ENCODE results near the gene PARP8.
"Not testable (repeated sequence)": the region's sequence is repeated elsewhere in the genome, so short reads cannot be mapped to it uniquely, and the experiment has no call there.

PARP8 gene, protein sequence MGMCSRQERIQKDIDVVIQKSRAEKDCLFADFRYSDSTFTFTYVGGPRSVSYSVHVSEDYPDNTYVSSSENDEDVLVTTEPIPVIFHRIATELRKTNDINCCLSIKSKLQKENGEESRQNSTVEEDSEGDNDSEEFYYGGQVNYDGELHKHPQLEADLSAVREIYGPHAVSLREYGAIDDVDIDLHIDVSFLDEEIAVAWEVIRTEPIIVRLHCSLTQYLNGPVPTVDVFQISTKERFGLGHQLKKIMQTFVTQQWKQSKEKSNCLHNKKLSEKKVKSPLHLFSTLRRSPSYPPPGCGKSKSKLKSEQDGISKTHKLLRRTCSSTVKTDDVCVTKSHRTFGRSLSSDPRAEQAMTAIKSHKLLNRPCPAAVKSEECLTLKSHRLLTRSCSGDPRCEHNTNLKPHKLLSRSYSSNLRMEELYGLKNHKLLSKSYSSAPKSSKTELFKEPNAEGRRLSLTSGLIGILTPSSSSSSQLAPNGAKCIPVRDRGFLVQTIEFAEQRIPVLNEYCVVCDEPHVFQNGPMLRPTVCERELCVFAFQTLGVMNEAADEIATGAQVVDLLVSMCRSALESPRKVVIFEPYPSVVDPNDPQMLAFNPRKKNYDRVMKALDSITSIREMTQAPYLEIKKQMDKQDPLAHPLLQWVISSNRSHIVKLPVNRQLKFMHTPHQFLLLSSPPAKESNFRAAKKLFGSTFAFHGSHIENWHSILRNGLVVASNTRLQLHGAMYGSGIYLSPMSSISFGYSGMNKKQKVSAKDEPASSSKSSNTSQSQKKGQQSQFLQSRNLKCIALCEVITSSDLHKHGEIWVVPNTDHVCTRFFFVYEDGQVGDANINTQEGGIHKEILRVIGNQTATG

DNA sequence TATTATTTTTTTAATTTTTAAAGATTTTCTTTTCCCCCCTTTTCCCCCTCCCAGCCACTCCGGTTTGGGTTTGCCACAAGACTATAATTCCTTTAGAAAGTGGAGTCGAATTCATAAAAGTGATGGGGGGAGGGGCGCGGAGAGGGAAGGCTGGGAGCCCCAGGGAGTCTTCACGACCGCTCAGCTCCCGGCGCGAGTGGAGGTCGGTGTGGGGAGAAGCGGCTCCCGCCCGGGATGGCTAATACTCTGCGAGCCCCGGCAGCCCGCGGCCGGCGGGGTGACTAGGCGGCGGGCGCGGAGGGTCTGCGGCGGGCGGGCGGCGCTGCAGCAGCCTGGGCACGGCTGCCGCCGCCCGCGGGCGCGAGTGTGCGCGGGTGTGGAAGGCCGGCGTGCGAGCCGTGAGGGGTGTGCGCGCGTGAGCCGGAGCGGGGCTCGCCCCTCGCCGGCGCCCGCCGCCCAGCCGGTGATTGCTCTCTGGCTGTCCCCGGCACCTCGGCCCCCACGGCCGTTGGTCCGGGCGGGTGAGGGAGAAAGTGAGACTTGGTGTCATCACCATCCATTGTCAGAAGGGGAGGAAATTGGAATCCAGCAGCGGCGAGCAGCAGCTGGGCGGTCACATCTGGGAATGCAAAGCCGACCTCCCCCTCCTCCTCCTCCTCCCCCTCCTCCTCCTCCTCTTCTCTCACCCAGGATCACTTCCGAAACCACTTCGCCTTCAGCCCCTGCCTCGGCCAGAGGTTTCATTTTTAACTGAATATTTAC, at the start of gene PARP8:
TSS of gene PARP8 (plus strand) at position 377 of the 762 bp plus-strand sequence. CDS start 459 bp downstream, outside the sequence.
- DNase-seq (ENCODE audit: low read depth, low spot score): no peak

DNA sequence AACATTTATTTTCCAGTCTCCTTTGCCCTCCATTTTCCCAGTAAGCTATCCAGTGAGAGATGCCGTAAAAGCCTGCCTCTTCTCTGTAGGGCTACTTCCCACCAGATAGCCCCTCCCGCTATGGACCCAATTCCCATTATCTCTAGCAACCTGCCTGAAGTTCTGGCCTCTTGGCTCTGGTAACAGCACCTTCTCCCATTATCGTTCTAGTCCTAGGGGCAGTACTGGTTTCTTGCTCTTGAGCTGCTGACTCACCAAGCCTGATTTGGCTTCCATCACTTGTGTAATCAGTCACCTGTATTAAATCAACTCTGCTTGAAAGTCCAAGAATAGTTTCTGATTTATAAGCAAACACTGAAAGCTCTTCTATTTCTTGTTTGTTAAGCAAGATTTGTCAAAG, 42.8 kb upstream of the PARP8 start:
- DNase-seq (ENCODE audit: low read depth, low spot score): no peak

DNA sequence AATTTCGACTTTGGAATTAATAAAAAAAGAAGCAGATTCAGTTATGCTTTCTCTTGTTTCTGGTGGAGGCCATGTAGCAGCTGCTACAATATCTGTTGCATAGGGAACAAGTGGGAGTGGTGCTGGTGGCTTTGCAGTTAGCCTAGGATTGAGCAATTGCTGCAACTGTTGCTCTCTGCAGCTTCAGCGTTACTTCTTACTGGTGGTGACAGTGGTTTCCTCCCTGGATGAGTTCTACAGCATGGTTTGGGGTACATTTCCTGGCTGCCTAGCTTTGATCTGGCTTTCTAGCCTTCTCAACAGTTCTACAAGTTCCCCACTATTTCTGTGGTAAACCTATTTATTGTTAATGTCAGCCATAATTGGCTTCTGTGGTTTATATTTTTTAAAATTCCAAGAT, 31.6 kb upstream of the PARP8 start:
- DNase-seq (ENCODE audit: low read depth, low spot score): not testable (repeated sequence)

DNA sequence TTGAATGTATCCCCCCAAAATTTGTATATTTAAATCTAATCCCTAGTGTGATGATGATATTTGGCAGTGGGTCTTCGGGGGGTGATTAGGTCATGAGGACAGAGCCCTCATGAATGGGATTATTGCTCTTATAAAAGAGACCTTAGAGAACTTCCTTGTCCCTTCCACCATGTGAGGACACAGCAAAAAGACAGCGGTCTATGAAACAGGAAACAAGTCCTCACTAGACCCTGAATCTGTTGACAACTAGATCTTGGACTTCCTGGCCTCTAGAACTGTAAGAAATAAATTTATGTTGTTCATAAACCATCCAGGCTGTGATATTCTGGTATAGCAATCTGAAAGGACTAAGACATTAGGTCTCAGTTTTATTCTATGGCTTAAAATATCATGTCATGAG, 28.9 kb upstream of the PARP8 start:
- not testable (repeated sequence) for DNase-seq (ENCODE audit: low read depth, low spot score)

DNA sequence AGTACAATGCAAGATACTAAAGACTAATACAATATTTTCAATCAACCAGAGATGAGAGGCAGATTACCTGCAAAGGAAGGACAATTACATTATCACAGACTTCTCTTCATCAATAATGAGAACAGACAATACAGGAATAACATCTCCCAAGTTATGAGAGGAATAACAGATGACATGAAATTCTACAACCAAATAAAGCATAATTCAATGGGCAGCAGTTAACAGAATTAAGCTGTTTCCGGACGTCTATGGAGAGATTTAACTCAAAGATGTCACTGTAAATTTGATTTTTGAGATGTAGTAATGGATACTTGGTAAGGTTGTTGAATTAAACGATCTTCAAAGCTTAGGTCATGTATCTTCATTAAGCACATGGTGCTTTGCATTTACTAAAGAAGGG, 19.8 kb upstream of the PARP8 start:
- no peak for DNase-seq (ENCODE audit: low read depth, low spot score)

DNA sequence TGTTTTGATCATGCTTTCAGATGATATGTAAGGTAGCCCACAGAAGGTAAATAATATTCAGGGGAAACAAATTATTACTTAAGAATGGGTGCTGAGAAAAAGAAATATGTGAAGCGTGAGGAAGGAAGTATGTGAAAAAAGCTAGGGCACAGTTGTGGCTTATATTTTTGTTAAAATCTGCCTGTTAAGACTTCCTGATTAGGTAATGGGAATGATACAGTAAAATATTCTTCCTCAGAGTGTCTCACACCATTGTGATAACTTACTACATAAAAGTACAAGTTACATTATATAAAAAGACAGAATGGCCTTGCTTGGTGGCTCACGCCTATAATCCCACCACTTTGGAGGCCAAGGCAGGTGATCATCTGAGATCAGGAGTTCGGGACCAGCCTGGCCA, 18.7 kb upstream of the PARP8 start:
- DNase-seq (ENCODE audit: low read depth, low spot score): no peak

DNA sequence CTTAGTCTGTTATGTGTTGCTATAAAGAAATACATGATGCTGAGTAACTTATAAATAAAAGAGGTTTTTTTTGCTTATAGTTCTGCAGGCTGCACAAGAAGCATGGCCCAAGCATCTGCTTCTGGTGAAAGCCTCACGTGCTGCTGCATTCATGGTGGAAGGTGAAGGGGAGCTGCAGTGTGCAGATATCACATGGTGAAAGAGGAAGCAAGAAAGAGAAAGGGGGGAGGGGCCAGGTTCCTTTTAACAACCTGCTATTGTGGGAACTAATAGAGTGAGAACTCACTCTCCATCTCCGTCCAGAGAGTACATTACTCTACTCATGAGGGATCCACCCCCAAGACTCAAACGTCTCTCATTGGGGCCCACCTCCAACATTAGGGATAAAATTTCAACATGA, 12.5 kb upstream of the PARP8 start:
- no peak for DNase-seq (ENCODE audit: low read depth, low spot score)

DNA sequence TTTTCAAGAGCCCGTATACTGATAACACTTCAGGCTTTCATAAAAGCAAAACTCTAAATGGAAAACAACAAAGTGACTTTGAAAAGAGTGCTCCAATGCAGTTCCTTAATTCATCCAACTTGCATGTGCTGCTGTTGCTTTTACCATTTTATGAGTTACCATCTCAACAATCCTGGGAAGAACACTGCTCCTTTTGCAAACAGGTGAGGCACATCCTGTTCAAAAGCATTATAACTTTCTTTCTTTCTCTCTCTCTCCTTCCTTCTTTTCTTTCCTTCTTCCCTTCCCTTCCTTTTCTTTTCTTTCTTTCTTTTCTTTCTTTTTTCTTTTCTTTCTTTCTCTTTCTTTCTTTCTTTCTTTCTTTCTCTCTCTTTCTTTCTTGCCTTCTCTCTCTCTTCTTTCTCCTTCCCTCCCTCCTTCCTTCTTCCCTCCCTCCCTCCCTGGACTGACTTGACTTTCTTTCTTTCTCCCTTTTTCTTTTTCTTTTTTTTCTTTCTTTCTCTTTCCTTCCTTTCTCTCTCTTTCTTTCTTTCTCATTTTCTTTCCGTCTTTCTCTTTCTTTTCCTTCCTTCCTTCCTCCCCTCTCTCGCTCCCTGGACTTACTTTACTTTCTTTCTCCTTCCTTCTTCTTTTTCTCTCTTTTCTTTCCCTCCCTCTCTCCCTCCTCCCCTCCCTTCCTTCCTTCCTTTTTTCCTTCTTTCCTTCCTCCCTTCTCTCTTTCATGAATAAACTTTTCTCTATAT, 11.2 kb upstream of the PARP8 start:
- no peak for DNase-seq (ENCODE audit: low read depth, low spot score)

DNA sequence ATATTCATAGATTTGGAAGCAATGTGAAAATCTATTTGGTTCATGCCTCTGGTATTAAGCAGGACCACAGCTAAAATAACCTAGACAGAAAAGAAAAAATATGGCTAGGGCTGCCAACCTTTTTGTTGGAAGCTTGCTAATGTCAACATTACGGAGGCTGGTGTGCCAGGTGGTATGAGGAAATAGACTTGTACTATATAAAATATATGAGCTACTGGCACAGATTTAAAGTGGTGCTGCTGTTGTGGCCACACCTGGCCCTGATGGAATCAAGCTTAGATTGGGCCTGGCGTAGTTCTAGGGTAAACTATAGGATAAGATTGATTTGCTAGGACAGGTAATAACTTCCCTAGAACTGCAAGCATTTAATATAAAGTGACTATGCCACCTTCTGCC, 10.6 kb upstream of the PARP8 start:
- no peak for DNase-seq (ENCODE audit: low read depth, low spot score)

DNA sequence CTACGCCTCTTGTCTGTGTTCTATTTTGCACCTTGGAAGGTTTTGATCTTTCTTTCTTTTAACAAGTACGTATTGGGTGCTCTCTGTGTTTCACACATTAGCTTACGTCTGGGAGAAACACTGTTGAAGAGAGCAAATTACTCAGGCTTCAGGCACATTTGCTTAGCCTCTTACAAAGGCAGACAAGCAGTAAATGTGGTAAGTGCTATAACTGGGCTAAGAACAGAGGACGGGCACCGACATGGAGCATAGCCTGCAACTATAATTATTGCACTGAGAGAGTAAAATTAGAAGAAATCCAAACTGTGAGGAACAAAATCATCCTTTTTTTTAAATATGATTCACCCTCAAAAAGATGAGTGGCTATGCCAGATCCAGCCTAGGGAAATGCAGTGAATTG, 9.4 kb upstream of the PARP8 start:
- DNase-seq (ENCODE audit: low read depth, low spot score): no peak

DNA sequence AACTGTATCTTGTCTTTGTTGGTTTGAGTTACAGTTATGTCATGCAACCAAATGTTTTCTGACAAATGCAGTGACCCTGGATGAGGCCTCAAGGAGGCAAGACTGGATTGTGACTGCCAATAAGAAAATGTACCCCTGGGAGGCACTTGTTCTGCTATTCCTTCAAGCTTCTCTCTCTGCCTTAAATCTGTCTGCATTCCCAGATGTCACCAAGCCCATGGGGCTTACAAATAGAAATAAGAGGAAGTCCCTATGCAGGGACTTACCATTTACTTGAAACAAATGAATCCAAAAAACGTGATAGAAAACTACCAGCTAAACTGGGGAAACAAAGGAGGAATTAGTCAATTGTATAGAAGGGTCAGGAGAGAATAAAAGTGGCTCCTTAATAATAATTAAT, 8.2 kb upstream of the PARP8 start:
- no peak for DNase-seq (ENCODE audit: low read depth, low spot score)

DNA sequence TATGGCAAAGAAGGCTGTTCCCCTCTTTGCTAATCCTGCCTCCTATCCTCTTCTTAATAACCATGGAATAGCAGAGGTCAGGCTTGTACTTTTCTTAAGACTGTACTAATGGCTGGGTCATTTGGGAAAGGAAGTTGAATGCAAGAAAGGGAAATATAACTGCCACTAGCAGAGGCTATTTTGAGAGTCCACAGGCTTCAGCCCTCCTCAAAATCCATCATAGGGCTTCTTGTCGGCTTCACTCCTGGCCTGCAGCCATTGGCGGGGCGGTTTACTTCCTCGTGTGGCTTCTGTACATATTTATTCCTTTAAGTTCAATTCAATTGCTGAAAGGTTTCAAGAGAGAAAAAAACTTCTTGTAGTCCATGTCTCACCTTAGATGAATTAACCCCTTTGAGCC, 2.8 kb upstream of the PARP8 start:
- DNase-seq (ENCODE audit: low read depth, low spot score): no peak

DNA sequence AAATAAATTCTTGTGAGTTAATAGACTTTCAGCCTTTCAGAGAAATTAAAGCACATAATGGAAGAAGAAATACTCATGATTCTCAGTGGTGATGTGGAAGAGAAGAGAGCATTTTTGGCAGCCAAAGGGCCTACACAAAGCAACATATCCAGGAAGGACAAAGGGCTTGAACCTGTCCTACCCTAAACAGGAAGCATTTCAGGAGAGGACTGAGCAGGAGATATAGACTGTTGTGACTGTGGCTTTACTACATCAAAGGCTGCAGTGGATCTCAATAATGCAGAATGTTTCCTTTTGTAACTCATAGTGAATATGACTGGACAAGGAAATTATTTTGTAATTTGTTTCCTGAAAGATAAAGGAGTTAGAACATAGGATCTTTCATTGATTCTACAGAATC, 1.3 kb upstream of the PARP8 start:
- DNase-seq (ENCODE audit: low read depth, low spot score): no peak

DNA sequence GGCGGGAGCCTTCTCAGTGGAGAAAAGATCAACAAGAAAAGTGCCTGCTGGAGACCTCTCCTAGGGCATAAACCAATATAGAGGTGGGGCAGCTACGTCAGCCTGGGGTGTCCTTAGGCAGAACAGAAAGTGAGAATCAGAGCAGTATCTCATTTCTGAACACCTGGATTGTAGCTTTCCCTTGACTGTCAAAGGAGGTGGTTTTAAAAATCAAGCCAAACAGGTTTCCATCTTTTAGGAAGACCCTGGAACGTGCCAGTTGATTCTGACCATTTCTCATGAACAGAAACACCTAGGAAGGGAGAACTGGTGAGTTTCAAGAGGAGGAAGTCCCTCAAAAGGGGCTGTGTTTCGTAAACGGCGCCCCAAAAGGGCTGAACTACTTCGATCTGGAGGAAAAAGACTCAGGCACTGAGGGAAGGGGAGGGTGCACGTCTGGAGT, 655 bp upstream of the PARP8 start:
- DNase-seq (ENCODE audit: low read depth, low spot score): not testable (repeated sequence)

DNA sequence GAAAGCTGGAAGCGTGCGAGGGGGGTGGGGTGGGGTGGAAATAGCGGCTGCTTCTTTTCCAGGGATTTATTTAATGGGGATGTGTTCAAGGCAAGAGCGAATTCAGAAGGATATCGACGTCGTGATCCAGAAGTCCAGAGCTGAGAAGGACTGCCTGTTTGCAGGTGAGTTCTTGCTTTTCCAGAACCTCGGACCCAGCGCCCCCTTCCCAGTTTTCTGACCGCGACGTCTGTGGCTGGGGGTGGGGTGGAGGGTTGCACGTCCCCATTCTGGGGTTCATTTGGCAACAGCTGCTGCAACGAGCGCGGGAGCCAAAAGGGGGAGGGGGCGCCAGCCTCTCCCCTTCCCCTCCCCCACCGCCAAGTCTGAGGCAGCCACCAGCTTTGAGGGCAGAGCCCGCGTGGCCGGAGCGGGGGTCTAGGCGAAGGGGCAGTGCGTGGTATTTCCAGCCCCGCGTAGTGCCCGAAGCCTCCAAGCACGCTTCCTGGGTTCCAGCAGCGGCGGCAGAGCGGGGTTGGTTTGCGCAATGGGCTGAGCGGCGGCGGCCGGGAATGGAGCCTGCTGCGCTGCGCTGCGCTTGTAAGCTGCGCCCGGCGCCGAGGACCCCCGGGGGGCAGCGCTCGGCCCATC, 701 bp downstream of the PARP8 start:
- DNase-seq (ENCODE audit: low read depth, low spot score): no peak

DNA sequence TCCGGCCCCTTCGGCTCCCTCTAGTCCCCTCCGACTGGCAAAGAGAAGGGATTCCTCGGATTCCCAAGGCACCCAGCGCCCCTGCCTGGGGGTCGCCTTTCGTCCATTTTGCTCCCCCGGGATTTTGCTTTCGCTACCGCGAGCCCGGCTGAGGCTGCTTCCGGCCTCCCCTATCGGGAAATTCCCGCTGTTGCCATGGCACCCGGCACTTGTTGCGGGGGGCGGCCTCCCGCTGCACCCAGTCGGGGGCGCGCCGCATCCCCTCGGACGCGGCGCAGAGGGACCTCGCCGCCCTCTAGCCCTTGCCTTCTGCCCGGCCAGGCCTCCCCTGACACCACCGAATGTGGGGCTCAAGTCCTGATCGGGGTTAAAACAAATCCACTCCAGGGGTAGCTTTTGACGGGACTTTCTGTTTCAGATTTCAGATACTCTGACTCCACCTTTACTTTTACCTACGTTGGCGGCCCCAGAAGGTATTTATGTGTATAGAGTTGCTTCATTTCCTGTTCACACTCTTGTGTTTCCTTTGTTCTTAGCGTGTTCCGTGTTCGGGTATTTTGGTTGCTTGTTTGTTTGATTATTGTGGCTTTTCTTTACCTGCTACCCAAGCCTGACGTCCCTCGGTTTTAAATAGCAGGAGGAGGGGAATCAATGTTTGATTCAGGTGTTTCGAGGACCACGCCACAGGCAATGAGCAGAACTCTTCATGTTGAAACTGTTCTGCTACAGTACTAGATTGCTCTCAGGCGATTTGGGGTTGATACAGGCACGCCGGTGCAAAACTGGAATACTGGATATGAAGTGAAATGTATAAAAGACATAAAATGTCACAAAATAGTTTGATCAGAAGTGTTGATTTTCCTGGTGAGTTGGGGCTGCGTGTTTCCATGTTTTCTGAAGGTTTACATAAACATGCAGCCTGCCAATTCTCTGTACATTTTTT, 1.5 kb downstream of the PARP8 start:
- DNase-seq (ENCODE audit: low read depth, low spot score): no peak

DNA sequence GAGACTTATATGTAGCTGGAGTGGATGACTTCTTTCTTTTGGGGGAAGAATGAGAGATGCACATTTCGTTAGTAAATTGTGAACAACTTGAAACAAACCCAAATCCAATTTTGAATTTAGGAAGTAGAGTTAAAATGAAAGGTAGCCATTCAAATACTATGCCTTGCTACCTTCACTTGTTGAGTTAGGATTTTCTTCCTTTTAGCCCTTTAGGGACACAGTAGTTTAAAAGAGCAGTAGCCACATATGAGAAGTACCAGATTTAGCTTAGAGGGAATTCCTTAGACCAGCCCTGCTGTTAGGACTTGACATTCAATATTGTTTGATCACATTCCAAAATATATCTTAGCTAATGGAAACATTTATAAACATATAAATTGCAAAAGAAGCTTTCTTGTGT, 2.2 kb downstream of the PARP8 start:
- not testable (repeated sequence) for DNase-seq (ENCODE audit: low read depth, low spot score)

DNA sequence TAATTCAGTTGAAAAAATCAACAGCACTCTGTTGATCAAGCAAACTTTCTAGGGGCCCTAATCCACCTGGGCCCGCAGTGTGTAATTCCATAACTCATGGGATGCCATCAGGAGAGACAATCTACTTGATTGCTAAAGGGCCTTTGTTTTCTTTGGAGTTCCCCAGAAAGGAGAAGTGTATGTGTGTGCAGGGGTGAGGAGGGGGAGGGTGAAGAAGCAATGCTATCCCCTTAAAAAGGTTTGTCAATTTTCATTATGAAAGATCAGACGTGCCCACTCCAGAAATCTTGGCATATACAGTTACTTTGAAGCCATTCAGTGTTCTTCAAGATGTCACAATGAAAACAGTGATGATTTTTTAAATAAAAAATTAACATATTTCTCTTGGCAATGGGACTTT, 6.2 kb downstream of the PARP8 start:
- DNase-seq (ENCODE audit: low read depth, low spot score): no peak

DNA sequence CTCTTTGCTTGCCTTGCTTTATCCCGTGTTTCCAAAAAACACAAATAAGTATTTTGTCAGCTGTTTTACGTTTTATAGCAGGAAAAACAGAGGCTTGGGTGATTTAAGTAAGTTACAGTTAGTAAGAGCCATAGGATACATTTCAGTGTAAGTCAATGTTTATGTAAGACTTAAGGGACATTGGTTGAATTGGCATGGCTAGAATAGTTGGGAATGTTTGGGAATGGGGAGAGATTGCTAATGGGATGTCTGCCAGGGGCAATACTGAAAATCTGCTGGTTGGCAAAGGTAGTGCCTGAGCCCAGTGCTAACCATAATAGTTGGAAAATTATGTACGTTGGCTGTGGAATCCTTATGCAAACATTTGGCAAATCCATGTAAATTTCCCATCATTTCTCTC, 7.0 kb downstream of the PARP8 start:
- not testable (repeated sequence) for DNase-seq (ENCODE audit: low read depth, low spot score)

DNA sequence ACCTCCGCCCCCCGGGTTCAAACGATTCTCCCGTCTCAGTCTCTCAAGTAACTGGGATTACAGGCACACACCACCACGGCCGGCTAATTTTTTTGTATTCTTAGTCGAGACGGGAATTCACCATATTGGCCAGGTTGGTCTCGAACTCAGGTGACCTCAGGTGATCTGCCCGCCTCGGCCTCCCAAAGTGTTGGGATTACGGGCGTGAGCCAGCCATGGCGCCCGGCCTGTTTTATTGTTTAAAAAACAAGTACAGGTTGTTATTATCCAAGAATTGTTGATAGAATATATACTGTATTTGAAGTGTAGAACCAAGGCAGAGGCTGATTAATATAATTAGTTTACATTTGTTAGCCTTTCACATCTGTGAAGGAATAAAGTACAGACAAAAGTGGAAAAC, 8.9 kb downstream of the PARP8 start:
- DNase-seq (ENCODE audit: low read depth, low spot score): no peak

All from smooth muscle cell of the brain vasculature (primary cell).